GM12892 (cell line): ENCODE data around the gene GDPGP1.
"Not testable (repeated sequence)": the region's sequence is repeated elsewhere in the genome, so short reads cannot be mapped to it uniquely, and the experiment has no call there.

Source experiments
- POLR2A ChIP-seq: IDR thresholded peaks from 2 replicates; pipeline ENCODE4 v1.6.1; 2011; ENCODE audit warnings: low read depth, low read length, control low read depth
- POLR2AphosphoS5 ChIP-seq: IDR thresholded peaks from 2 replicates; pipeline ENCODE4 v1.6.1; 2011; ENCODE audit warnings: low read depth, low read length, control low read depth

- not testable (repeated sequence) for TF ChIP-seq POLR2A, POLR2AphosphoS5
Measured at GRCh38 chr15:90188065-90188464, 45.9 kb upstream of the GDPGP1 start.
